Common myeloid progenitor, CD34-positive (primary cell): ENCODE results near the gene GLRA3. TPM values are rescaled to one million over a fixed set of nuclear protein-coding genes. Genes with fewer than 3 reads are reported as not detected.
A peak's percentile ranks its signal among the peaks of the same experiment; 100 is the strongest.
"Not testable (repeated sequence)": the region's sequence is repeated elsewhere in the genome, so short reads cannot be mapped to it uniquely, and the experiment has no call there.

ENCODE experiments used
- CTCF ChIA-PET: fragments of 350-600 bp; sonication (Branson Sonifier 250); formaldehyde crosslinking; loops from one replicate; lab custom pipeline; 2021; ENCODE audit warnings: antibody characterized with exemption; lab: Charles Lee
- POLR2A ChIA-PET: fragments of 350-600 bp; sonication (Branson Sonifier 250); formaldehyde crosslinking; loops from one replicate; lab custom pipeline; 2021; ENCODE audit warnings: antibody characterized with exemption; lab: Charles Lee
- DNase-seq, 3 donors: peaks; one replicate each; pipeline versions ENCODE4 v3.0.0 to v3.0.0-alpha.2; 2013
- H3K27ac ChIP-seq, 2 experiments: 1 replicate in 1 of 2; 2 replicates in 1 of 2; pipeline ENCODE4 v1.7.0; 2013; ENCODE audit warnings: inconsistent platforms in 2 of 2, low read length in 2 of 2, mild to moderate bottlenecking in 2 of 2, low read depth in 1 of 2, moderate library complexity in 1 of 2; ENCODE audit not compliant: severe bottlenecking in 2 of 2, insufficient read depth in 1 of 2, poor library complexity in 1 of 2
- H3K27me3 ChIP-seq, 5 experiments: replicated peaks in 2 of 5; 1 replicate in 3 of 5; 2 replicates in 2 of 5; pipeline versions ENCODE4 v1.6.1 to v1.7.0; 2013; ENCODE audit warnings: low read length in 4 of 5, mild to moderate bottlenecking in 2 of 5, moderate library complexity in 2 of 5, inconsistent platforms in 1 of 5; ENCODE audit not compliant: insufficient read depth in 5 of 5, control insufficient read depth in 4 of 5
- H3K36me3 ChIP-seq, 4 experiments: 1 replicate in 2 of 4; 2 replicates in 2 of 4; pipeline versions ENCODE4 v1.6.1 to v1.7.0; 2013; ENCODE audit warnings: low read length in 3 of 4, control low read depth in 1 of 4, mild to moderate bottlenecking in 1 of 4; ENCODE audit not compliant: control insufficient read depth in 4 of 4, insufficient read depth in 4 of 4
- H3K4me1 ChIP-seq, 4 experiments: 1 replicate in 3 of 4; 2 replicates in 1 of 4; pipeline versions ENCODE4 v1.6.1 to v1.7.1; 2013; ENCODE audit warnings: low read length in 3 of 4, mild to moderate bottlenecking in 3 of 4, control low read depth in 1 of 4, inconsistent platforms in 1 of 4, moderate library complexity in 1 of 4; ENCODE audit not compliant: control insufficient read depth in 4 of 4, insufficient read depth in 4 of 4; ENCODE audit errors: control extremely low read depth in 1 of 4
- H3K4me3 ChIP-seq, 7 experiments: 1 replicate in 4 of 7; 2 replicates in 3 of 7; pipeline versions ENCODE4 v1.5.1 to v1.7.0; 2013; ENCODE audit warnings: mild to moderate bottlenecking in 7 of 7, low read length in 6 of 7, moderate library complexity in 6 of 7, inconsistent platforms in 2 of 7, low read depth in 2 of 7, control low read depth in 1 of 7; ENCODE audit not compliant: insufficient read depth in 4 of 7, control insufficient read depth in 1 of 7; ENCODE audit errors: extremely low read depth in 1 of 7
- H3K9me3 ChIP-seq, 5 experiments: 1 replicate in 4 of 5; 2 replicates in 1 of 5; pipeline versions ENCODE4 v1.6.1 to v1.7.1; 2013; ENCODE audit warnings: low read length in 4 of 5, mild to moderate bottlenecking in 2 of 5, inconsistent platforms in 1 of 5, low read depth in 1 of 5, moderate library complexity in 1 of 5; ENCODE audit not compliant: control insufficient read depth in 4 of 5, insufficient read depth in 2 of 5; ENCODE audit errors: control extremely low read depth in 1 of 5
- WGBS: methylation state at CpG from one replicate; pipeline ENCODE4 v1.1.5; 2013; ENCODE audit not compliant: insufficient coverage; 5-methylcytosine and 5-hydroxymethylcytosine counted together
- polyA plus RNA-seq: library from polyadenylated mRNA; unstranded; fragments of 120-200 nt; gene quantifications from one replicate; pipeline ENCODE4 v1.2.1, GENCODE V29; 2013

Gene GLRA3
- polyA plus RNA-seq = not detected

- ChIA-PET POLR2A (no interaction called here), CTCF (no interaction called here)
- no peaks in the 10 kb centered on the region for H3K36me3 ChIP-seq
- peak within 1 kb of the TSS in 6 of 7 experiments; percentile 10 to 42 (median 20) for H3K4me3 ChIP-seq
- H3K9me3 ChIP-seq = peaks cover 0 to 2% (median 0%) of the 10 kb centered on the region in 5 experiments
- H3K4me1 ChIP-seq = peaks cover 0 to 6% (median 3%) of the 10 kb centered on the region in 4 experiments
- peaks cover 0 to 13% (median 5%) of the 10 kb centered on the region in 5 experiments for H3K27me3 ChIP-seq
- H3K27ac ChIP-seq = no peak within 1 kb of the TSS
- 2% methylated on average over 30 of the region's 40 CpGs for WGBS
- peak; percentile 39 to 72 (median 68) for DNase-seq
Measured at GRCh38 chr4:174828845-174829701, at the start of gene GLRA3. GLRA3 (minus strand) TSS chr4:174829247; CDS start chr4:174828811, 436 bp downstream.

GRCh38 chr4:174874898-174875297 is 45.9 kb upstream of the GLRA3 start:
- Histone ChIP-seq H3K27ac (no peak overlapping the region), H3K4me1 (no peaks in the 10 kb centered on the region), H3K27me3 (peaks cover 0 to 2% (median 0%) of the 10 kb centered on the region in 5 experiments), H3K36me3 (no peaks in the 10 kb centered on the region), H3K4me3 (no peak overlapping the region), H3K9me3 (no peaks in the 10 kb centered on the region)
- DNase-seq = no peak
- WGBS = no CpG with 5 or more reads among the region's 1 CpG
- POLR2A ChIA-PET = no interaction called here
- CTCF ChIA-PET = interaction anchor here (4.6 kb wide), 1 partner anchor 662 kb away, joined by 17 read pairs; no protein-coding TSS in a partner anchor

GRCh38 chr4:174873931-174874330 is 44.9 kb upstream of the GLRA3 start:
- WGBS = 33% methylated on average over 1 of the region's 1 CpG
- Histone ChIP-seq H3K27me3 (peaks cover 0 to 2% (median 0%) of the 10 kb centered on the region in 5 experiments), H3K4me3 (no peak overlapping the region), H3K27ac (no peak overlapping the region), H3K9me3 (no peaks in the 10 kb centered on the region), H3K36me3 (no peaks in the 10 kb centered on the region), H3K4me1 (no peaks in the 10 kb centered on the region)
- CTCF ChIA-PET = interaction anchor here (4.6 kb wide), 1 partner anchor 663 kb away, joined by 17 read pairs; no protein-coding TSS in a partner anchor
- POLR2A ChIA-PET = no interaction called here
- peak; percentile 1 to 23 (median 15) for DNase-seq

GRCh38 chr4:174873146-174873545 is 44.1 kb upstream of the GLRA3 start:
- H3K27ac ChIP-seq, DNase-seq, H3K9me3 ChIP-seq, CTCF ChIA-PET, H3K4me1 ChIP-seq, H3K4me3 ChIP-seq, H3K27me3 ChIP-seq, POLR2A ChIA-PET, H3K36me3 ChIP-seq: not testable (repeated sequence)
- whole genome bisulfite sequencing = 100% methylated on average over 2 of the region's 4 CpGs

GRCh38 chr4:174871407-174871806 is 42.4 kb upstream of the GLRA3 start:
- Histone ChIP-seq H3K27me3 (peaks cover 0 to 2% (median 0%) of the 10 kb centered on the region in 5 experiments), H3K36me3 (no peaks in the 10 kb centered on the region), H3K4me1 (no peaks in the 10 kb centered on the region), H3K27ac (no peak overlapping the region), H3K9me3 (no peaks in the 10 kb centered on the region), H3K4me3 (no peak overlapping the region)
- DNase-seq = no peak
- ChIA-PET POLR2A (no interaction called here), CTCF (no interaction called here)

- WGBS = 64% methylated on average over 2 of the region's 2 CpGs
- POLR2A ChIA-PET = no interaction called here
- H3K27ac ChIP-seq = no peak overlapping the region
Measured at GRCh38 chr4:174870311-174870710, 41.3 kb upstream of the GLRA3 start.

GRCh38 chr4:174869339-174869738 is 40.3 kb upstream of the GLRA3 start:
- Histone ChIP-seq H3K4me3 (no peak overlapping the region), H3K9me3 (no peaks in the 10 kb centered on the region), H3K27me3 (peaks cover 0 to 2% (median 0%) of the 10 kb centered on the region in 5 experiments), H3K4me1 (no peaks in the 10 kb centered on the region), H3K36me3 (no peaks in the 10 kb centered on the region), H3K27ac (no peak overlapping the region)
- 100% methylated on average over 3 of the region's 3 CpGs for WGBS
- ChIA-PET POLR2A (no interaction called here), CTCF (no interaction called here)
- no peak for DNase-seq

More at GRCh38 chr4:174870311-174870710, 41.3 kb upstream of the GLRA3 start:
- Histone ChIP-seq H3K36me3 (no peaks in the 10 kb centered on the region), H3K27me3 (peaks cover 0 to 2% (median 0%) of the 10 kb centered on the region in 5 experiments), H3K9me3 (no peaks in the 10 kb centered on the region), H3K4me1 (no peaks in the 10 kb centered on the region), H3K4me3 (no peak overlapping the region)
- no peak for DNase-seq
- CTCF ChIA-PET = no interaction called here
